GM19099 (cell line): Measurements from ENCODE around the gene DVL1.

Experiments used
- POLR2A ChIP-seq: IDR thresholded peaks from 3 replicates; pipeline ENCODE4 v1.6.1; 2011; ENCODE audit warnings: low read depth; ENCODE audit not compliant: insufficient read length; ENCODE audit errors: extremely low read depth

DVL1 gene

DNA sequence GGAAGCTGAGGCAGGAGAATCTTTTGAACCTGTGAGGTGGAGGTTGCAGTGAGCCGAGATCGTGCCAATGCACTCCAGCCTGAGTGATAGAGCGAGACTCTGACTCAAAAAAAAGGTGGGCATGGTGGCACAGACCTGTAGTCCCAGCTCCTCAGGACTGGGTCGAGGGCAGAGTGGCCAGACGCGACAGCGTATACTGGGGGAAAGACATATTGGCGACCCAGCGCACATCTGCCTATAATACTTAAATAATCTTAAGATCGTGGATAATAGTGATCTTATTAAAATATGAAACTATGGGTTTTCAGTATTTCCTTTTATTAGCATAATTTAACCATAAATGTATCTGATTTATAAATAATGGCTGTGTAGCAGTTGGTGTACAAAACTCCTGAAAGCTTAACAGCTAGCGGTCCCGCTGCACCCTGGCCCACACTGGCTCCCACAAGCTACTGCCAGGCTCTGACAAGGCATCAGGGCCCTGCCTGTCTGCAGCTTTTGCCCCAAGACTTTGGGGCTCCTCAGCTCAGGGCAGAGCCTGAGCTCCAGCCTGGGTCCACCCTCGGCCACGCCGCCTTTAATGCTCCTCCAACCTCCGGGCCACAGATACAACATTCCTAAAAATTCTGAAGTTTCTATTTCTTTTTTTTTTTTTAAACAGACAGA is 28.5 kb upstream of the DVL1 start:
- TF ChIP-seq POLR2A: no peak

DNA sequence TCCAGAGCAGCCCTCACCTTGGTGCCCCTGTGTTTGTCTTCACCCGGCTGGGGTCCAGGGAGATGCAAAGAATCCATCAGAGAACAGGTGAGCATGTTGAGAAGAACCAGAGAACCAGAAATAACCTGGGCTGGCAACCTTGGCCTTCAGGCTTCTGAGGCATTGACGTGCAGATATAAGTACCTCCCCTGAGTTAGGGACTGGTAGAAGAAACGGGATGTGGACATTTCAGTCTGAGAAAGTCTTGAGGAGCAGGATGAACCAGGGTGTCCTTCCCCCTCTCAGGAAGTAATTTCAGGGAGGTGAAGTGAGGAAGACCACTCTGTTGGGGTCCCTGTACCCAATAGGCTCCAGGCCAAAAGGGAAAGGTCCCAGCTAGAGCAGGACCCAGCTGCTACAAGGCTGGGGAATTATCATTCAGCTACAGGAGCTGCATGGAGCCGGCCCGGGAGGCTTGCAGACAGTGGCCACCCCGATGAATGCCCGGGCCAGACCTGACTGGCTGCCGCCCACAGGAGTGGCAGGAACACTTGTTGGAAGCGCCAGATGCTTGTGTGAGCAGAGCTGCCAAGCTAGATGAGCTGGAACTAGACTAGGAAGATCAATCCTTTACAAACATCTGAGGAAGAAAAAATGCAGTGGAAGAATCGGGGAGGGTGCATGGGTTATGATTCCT is 27.5 kb upstream of the DVL1 start:
- TF ChIP-seq POLR2A: no peak

DNA sequence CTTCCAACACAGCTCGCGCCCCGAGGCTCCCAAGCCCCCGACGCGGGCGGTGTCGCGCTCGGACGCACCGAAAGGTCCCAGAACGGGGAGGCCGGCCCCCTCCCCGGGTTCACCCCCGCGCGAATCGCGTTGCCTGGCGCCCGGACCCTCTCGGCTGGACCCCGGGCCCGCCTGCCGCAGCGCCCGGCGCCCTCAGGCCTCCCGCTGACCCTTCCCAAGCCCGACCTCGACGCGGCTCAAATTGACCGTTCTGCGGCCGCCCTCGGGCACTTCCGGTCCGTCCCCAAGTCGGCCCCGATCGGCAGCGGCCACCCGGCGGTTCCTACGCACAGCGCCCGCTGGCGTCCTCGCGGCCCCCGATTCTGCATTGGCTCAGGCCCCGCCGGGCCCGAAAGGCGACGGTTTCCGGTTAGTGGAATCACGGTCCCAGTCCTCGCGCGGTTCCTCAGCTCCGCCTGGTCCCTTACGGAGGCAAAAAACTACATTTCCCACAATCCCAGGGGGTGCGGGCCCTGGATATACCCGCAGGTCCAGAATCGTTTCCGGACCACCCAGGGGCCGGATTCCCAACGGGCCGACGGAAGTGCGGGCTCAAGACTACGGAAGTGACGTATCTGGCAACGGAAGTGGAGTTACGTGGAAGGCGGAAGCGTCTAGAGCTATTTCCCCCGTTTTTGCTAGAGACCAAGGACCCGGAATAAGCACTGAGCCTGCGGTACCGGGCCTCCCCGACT is 25.9 kb upstream of the DVL1 start, which contains the start of gene AURKAIP1:
Gene AURKAIP1, minus strand, starts transcription at position 279 of the 734 bp plus-strand sequence. CDS start 451 bp downstream, outside the sequence.
- TF ChIP-seq POLR2A: peak; percentile 70

DNA sequence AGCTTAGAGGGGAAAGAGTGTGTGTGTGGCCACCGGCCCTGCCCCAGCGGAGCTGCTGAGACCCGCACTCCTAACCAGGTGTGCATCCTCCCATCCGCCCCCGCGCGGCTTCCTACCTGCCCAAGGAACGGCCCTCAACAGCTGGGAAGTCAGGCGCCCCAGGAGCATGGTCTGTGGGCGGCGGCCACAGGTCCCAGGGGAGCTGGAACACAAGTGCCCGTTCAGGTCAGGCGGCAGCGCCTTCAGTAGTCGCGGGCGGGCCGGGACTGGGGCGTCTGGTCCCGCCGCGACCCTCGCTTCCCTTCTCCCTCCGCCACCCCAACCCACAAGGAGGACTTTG is 25.3 kb upstream of the DVL1 start:
- no peak for TF ChIP-seq POLR2A

DNA sequence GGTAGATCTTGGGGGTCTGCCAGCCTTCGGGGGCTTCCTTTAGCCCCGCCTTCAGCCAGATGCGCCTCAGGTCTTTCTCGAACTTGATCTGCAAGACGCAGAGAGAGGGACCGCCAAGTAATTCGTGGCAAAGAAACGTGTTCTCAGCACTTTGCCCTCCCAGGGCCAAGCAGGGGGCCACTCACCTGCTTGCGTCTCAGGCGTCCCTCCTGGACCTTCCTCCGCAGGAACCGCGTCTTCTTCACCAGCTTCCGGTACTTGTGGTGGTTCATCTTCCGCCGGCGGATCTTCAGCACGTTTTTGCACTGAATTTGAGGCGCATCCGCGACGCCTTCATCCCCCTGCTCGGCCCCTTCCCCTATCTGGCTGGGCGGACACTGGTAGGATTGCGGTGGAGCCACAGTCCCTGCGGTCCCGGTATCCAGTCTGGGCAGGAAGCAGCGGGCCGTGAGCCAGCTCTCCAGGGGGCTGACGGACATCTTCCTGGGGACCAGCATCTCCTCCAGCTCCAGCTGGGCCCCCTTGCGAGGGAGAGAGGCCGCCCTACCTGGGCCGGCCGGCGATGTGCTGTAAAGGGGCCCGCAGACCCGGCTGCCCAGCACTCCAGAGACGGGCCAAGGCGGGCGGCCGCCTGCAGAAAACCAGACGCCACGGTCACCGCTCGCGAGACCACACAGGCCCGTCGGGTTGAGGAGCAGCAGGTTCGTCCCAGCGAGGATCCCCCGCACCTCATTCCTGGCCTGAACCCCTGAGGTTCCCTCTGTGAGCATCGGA is 24.8 kb upstream of the DVL1 start:
- TF ChIP-seq POLR2A: no peak

DNA sequence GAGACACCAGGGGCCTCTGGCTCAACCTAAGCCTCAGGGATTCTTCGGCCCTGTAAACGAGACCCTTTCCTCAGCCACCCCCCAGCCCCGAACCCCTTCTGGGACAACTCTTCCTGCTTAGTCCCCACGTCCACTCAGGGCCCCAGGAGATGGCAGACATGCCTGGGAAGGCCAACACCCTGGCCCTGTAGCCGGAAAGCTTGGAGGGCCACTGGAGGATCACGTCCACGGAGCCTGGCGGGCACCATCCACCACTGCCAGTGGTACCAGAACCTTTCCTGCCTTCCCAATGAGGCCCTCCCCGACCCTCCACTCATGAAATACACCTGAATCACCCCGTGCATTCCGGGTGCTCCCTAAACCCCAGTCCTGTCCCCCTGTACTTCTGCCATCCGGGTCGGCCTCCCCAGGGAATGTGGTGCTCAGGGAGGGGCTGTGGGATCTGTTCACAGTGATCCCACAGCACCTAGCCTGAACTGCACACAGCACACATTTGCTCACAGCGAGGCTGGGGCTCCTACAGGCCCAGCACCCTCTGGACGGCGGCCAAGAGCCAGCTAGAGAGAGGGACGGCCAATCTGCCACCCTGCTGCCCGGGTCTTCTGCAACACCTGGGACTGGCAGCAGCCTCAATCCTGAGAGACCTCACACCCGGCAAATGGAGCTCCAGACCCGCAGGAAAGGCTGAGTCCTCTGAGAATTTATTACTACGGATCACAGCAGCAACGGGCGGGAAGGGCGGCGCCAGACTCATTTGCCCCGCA is 24.0 kb upstream of the DVL1 start:
- TF ChIP-seq POLR2A: no peak

DNA sequence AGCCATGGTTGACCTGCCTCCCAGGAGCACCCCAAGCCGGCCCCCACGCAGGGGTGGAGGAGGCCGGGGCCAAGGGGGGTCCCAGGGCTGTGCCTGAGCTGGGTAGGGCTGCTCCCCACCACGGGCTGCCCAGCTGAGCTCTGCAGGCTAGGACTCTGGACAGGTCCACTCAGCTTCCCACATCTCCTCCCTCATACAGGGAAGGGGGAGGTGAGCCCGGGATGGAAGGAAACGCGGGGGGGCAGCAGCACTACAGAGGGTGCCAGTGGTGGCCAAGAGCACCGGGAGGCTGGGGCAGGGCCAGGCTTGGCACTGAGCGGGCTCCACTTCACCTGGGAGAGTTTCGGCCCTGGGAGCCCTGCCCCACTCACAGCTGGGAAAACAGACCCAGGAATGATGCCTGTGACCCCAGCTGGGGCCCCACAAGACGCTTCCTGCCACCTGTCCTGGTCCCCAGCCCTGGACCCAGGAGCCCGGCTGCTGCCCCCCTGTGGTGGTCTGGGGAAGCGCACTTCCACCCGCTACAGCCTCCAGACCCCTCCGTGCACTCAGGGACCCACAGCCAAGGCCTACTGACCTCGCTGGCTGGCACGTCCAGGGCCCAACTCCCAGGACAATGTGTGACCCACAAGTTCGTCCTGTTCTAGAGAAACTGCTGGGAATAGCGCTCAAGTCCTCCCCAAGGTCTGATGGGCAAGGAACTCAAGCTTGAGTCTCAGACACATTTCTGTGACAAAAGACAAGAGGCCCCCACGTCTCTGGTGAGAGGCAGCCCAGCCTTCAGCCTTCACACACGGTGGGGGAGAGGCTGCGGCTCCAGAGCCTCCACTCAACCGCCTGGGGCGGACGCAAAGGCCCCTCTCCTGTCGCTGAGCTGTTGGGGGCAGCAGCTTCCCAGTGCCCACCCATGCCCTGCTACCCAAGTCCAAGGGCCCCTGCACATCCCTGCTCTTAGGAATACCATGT is 22.8 kb upstream of the DVL1 start:
- no peak for TF ChIP-seq POLR2A

DNA sequence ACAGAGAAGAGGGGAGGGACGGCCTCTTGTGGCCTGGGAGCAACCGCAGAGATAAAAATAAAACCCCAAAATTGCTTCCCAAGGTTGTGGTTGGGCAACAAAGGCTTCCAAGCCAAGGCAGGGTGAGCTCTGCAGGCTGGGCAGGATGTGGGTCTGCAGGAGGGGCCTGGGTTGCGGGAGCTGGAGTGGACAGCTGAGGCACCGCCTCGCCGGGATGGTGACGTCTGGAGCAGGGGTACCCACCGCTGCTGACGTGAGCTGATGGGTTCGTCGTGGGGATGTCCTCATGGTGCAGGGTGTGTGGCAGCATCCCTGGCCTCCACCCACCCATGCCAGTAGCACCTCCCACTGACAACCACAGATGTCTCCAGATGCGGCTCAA is 22.1 kb upstream of the DVL1 start:
- TF ChIP-seq POLR2A: peak; percentile 29

DNA sequence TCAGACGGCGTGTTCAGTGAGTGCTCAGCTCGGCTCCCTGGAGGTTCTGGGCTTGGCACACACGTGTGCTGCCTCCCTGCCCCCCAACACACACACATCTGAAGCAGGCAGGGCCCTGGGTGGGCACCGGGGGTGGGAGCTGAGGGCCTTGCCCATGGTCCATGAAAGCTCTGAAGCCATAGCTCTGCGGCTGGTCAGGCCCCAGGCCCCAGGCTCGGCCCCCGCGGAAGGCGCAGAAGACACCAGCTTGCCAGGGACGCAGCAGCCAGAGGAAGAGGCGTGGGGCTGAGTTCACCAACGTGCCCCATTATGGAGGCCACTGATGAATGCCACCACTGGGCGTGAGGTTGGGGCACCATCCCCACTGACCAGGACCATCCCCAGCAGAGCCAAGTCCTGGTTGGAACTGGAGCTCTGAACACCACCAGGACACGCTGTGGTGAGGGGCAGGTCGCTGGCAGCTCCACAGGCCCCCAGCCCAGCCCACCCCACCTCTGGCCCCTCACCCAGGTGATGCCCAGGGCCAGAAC is 21.6 kb upstream of the DVL1 start:
- no peak for TF ChIP-seq POLR2A

DNA sequence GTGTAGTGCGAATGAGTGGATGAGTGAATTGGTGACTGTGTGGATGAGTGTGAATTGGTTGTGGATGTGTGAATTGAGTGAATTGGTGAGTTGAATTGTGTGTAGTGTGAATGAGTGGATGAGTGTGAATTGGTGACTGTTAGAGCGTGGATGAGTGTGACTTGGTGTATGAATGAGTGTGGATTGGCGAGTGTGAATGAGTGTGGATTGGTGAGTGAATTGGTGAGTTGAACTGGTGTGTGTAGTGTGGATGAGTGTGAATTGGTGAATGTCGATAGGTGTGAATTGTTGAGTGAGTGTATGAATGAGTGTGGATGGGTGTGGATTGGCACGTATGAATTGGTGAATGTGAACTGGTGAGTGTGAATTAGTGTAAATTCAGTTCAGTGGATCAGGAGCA is 18.1 kb upstream of the DVL1 start:
- no peak for TF ChIP-seq POLR2A

DNA sequence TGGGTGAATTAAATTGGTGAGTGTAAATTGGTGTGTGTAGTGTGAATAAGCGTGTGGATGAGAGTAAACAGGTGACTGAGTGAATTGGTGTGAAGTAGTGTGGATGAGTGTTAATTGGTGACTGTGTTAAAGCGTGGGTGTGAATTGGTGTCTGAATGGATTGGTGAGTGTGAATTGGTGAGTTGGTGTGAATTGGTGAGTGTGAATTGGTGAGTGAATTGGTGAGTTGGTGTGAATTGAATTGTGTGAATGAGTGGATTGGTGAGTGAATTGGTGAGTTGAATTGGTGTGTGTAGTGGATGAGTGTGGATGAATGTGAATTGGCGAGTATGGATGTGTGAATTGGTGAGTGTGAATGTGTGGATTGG is 17.5 kb upstream of the DVL1 start:
- TF ChIP-seq POLR2A: no peak

DNA sequence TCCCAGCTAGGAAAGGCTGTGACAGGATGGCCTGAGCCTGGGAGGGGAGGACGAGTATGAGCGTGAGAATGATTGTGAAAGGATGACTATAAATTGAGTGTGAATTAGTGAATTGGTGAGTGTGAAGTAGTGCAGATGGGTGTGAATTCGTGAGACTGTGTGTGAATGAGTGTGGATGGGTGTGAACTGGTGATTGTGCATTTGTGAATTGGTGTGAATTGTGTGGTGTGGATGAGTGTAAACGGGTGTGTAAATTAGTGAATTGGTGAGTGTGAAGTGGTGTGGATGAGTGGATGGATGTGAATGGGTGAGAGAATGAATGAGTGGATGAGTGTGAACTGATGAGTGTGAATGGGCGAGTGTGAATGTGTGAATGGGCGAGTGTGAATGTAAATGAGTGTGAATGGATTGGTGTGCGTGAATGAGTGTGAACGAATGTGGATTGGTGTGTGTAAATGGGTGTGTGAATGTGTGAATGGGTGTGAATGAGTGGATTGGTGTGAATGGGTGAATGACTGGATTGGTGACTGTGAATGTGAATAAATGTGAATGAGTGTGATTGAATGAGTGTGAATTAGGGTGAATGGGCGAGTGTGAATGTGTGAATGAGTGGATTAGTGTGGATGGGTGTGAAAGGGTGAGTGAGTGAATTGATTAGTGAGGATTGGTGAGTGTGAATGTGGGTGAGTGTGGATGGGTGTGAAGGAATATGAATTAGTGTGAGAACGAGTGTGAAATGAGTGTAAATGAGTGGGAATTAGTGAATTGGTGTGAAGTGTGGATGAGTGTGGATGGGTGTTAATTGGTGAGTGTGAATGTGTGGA is 16.9 kb upstream of the DVL1 start:
- no peak for TF ChIP-seq POLR2A
